Measurements from ENCODE around the gene ADAMTS20.

DNA sequence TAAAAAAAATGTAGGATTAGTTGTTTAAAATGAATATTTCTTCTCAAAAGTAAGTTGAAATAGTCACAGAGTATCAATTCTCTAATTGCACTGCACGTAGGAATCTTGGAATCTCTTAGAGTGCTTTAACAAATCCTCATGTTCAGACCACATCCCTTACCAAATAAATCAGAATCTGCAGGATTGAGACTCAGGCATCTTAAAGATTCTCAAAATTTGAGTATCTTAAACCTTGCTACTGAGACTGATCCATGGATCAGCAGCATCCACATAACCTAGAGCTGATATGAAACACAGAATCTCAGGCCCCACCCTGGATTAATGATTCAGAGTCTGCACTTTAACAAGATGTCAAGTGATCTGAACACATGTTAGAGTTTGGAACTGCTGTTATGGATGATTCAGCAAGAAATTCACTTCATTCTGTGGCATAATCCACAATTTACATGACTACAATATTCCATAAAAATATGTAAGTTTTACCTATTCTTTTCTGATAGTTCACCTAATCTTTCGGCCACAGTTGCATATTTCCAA lies 58.7 kb downstream of the ADAMTS20 start:
- TF ChIP-seq, protein P1, sequence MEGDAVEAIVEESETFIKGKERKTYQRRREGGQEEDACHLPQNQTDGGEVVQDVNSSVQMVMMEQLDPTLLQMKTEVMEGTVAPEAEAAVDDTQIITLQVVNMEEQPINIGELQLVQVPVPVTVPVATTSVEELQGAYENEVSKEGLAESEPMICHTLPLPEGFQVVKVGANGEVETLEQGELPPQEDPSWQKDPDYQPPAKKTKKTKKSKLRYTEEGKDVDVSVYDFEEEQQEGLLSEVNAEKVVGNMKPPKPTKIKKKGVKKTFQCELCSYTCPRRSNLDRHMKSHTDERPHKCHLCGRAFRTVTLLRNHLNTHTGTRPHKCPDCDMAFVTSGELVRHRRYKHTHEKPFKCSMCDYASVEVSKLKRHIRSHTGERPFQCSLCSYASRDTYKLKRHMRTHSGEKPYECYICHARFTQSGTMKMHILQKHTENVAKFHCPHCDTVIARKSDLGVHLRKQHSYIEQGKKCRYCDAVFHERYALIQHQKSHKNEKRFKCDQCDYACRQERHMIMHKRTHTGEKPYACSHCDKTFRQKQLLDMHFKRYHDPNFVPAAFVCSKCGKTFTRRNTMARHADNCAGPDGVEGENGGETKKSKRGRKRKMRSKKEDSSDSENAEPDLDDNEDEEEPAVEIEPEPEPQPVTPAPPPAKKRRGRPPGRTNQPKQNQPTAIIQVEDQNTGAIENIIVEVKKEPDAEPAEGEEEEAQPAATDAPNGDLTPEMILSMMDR (IDR thresholded peaks at IDR 0.05), result no peak
- TF ChIP-seq POLR2AphosphoS5 (IDR thresholded peaks at IDR 0.05) (no peak), POLR2A (IDR thresholded peaks at IDR 0.05) (no peak)
